CMK (cell line): ENCODE results near the gene FAAH.

ENCODE experiments used
- DNase-seq: peaks from one replicate; pipeline ENCODE4 v3.0.0-alpha.2; 2010; ENCODE audit warnings: low read depth

The FAAH gene

DNA sequence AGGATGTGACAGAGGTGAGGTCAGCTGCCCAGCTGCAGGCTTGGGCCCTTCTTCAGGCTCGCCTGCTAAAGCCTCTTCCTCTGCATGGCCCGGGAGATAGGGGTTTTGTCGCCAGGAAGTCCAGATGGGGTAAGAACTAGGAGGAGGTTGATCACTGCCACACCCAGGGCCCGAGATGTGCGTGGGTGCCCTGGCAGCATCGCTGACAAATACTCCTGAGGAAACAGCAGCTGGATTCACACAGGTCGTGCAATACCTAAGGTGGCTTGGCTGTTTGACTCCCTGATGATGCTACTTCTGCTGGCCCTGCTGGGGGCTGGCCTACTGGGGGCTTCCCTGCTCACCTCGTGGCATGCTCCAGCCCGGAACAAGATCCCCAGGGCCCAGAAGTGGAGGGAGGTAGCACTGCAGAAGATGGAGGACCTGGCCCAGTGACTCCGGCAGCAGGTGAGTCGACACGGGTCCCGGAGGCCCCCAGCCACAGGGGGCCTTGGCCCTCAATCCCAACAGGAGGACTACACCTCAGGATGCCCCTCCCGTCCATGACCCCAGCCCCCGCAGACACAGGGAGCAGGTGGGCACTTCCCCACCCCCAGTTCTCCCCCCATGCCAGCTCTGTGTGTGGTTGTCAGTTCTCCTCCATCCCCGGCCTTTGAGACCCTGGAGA, 29.6 kb downstream of the FAAH start:
- no peak for DNase-seq

DNA sequence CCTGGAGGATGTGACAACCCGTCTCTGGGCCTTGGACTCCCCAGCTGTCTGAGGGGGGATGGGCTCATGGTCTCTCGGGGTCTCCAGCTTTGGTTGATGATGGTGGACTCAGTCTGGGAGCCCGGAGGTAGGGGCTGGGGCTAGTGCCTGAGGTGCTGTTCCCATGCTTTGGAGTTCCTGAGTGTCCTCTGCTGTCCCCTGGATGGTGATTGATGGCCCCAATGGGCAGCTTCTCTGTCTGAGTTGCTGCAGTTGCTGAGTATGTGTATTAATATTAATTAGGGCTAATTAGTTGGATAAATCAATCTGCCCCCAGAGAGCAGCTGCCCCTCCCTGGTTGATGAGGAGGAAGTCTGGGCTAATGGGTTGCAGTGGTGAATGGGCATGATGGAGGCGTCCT, 30.6 kb downstream of the FAAH start:
- DNase-seq, result no peak

DNA sequence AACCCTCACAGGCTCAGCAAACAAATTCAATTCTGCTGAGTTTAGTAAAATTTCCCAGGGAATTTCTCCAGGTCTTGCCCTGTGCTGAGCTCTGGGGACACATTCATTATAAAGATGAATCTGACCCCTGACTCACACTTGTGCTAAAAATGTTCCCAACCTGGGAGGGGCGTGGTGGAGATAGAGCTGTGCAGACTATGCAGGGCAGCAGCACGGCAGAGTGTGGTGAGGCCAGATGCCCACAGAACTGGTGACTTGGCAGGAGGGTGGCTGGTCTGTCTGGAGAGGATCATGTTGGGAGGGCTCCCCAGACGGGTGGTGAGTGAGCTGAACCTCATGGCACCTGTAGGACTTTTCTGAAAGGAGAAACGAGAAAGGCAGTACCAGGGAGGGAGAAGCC, 31.6 kb downstream of the FAAH start:
- DNase-seq, result no peak

DNA sequence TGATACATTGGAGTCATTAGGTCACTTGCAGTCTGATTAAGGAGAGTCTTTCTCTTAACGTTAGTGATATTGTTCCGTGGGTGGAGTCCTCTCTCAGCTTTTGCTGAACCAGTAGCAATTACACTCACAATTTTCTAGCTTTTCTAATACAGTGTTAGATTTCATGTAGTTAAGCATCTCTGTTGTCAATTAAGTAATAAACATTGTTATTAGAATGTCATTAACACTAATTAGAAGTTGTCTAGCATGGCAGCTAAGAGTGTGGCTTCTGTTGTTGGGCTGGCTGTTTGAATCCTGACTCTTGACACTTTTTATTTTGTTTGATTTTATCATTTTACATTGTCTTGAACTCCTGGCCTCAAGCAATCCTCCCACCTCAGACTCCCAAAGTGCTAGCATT, 33.4 kb downstream of the FAAH start:
- DNase-seq, result no peak

DNA sequence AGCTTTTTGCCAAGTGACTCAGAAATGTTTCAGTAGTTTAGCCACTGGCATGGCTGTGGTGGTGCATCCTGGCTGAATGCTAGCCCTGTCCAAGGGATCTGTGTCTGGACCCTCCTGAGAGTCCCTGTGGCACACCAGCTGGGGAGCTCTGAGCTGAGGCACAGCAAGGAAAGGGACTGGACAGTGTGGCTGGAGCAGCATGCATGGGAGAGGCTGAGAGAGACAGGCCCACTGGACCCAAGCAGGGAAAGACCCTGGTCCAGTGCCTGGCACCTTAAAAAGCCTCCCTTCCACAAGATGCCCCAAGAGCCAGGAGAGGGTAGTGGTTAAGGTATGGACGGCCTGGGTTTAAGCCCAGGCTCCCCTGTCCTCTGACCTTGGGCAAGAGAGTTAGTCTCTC, 35.3 kb downstream of the FAAH start:
- DNase-seq, result no peak

DNA sequence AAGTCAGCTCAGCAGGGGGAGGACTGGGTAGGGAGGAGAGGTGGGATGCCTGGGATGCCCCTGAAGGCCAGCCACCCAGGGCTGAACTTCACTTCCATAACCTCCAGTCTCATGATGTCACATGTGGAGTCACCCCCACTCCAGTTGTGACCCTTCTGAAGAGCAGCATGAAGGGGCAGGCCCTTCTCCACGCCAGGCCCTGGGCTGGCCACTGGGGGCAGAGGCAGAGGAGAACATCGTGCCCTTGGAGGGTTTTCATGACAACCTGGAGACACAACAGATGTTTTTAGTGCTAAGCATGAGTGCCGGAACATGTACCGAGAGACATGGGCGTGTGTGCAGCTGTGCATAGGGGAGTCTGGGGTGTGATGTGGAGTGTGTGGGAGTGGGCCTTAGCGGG, 37.6 kb downstream of the FAAH start:
- DNase-seq, result no peak

DNA sequence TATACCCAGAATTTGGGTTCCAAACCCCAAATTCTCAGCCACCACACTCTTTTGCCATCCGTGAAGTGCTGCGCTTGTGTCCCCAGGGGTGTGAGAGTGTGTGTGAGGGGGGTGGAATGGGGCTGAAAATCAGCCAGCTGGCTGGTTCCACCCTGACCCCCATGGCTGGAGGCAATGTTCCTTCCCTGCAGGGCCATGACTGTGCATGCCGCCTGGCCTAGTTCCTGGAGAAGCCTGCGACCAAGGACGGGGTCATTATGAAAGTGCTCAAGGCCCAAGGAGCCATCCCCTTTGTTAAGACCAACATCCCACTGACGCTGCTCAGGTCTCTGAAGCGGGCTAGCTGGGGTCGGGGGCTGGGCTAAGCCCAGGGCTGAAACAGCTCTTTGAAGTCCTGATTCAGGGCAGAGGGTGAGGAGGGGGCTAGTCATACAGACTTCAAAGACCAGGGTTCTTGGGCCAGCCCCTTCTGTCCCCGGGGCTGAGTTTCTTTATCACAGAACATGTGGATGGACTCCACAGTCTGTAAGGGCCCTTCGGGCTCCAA, 38.7 kb downstream of the FAAH start:
- no peak for DNase-seq

DNA sequence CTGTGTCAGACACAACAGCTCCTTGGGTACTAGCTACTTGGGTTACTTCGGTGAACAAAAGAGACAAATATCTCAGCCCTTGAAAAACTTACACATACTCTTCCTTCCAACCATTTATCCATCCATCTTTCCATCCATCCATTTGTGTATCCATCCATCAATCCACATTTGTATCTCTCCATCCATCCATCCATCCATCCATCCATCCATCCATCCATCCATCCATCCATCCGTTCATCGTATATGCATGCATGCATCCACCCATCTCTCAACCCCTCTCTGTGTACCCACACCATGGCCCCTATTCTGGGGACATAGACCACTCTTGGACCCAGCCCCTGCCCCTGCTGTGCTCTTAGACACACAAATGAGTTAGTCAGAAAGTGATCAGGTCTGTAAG, 40.2 kb downstream of the FAAH start:
- no peak for DNase-seq

DNA sequence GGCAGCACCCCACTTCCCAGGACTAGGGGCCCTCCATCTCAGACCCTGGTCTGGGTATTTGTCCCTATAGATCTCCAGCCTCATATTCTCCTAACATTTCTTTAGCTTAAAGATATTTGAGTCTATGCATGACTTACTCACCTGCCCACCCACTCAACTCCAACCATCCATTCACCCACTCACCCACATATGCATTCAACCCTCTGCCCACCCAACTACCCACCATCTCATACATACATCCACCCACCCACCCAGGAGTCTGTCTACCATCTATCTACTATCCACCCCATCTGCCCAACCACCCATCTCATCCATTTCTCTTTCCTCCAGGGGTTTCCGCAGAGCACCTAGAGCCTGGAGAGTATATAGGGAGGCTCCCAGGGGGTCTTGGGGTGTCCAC, 42.7 kb downstream of the FAAH start:
- DNase-seq, result no peak

DNA sequence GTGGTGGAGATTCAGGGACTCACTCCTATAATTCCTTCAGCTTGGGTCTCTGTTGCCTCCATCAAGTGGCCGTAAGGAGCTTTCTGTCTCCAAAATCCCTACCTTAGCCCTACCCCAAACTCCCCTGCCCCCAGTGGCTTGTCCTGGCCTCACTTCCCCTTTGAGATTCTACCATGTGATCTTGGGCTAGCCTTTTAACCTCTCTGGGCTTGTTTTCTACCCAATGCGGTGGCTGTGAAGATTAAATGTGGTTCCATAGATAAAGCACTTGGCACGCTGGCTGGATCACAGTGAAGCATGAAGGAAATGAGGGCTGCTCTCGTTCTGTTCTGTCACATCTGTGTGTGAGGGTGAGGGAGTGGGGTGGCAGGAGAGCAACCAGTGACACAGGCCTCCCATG, 43.6 kb downstream of the FAAH start:
- DNase-seq, result peak; percentile 81

DNA sequence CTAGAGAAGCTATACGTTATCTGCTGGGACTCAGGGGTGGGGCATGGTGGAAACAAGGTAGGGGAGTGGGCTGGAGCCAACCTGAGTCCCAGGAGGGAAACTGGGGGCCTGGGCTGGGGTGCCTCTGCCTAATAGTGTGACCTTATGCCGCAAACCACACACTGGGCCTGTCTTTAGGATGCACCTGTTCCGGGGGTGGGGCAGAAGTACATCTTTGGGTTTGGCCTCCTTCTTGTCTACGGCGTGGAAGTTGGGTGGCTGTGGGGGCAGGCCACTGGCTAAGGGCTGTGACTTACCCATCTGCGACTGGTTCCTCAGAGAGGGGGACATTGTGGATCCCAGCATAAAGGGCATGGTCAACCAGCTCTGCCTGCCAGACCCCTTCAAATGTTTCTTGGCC, 44.2 kb downstream of the FAAH start:
- no peak for DNase-seq

DNA sequence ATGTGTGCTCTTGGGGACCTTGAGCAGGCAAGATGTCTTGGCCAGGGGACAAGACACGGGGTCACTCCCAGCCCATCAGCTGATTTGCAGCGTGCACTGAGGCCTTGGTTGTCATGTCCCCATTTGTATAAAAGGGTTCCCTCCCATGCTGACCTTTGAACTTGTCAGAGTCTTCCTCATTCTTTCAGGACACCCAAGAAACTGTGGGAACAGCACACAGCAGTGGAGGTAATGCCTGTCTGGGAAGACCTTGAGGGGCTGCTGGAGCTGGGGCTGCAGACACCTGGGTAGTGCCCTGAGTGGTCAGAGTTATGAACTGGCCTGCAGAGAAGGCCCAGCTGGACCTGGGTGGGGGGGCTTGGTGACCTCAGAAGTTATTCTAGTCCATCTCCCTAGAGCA, 46.4 kb downstream of the FAAH start:
- no peak for DNase-seq

DNA sequence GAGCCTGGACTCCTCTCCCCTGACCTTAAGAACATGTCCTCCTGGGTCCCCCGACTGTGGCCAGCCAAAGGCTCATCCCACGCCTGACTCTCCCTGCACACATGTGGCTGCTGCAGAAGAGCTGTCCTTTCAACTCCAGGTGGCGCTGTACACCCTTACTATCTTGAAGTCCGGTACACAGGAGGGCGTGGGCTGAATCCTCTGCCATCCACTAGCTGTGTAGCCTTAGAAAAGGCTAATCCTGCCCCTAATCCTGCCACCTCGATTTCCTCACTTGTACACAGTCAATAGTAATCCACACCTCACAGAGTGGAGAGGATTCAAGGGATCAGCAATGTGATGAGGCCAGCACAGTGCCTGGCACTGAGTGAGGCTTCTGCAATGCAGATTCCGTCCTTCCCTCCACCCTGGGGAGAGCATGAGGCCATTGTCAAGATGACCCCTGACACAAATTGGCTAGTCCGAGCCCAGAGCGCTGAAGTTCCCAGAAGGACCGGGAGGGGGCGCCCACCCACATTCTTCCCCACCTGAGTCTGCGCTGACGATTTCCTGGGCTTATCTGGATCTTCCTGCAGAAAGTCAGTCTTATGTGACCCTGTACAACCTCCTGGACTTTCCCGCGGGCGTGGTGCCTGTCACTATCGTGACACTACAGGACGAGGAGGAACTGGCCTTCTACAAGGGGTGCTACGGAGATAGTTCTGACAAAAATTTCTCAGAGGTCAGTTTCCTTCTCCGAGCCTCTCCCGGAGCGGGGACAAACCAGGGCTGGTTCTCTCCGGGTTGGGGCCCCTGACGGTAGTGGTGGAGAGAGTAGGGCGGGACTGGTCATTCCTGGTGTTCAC, 48.4 kb downstream of the FAAH start:
- peak; percentile 87 for DNase-seq

DNA sequence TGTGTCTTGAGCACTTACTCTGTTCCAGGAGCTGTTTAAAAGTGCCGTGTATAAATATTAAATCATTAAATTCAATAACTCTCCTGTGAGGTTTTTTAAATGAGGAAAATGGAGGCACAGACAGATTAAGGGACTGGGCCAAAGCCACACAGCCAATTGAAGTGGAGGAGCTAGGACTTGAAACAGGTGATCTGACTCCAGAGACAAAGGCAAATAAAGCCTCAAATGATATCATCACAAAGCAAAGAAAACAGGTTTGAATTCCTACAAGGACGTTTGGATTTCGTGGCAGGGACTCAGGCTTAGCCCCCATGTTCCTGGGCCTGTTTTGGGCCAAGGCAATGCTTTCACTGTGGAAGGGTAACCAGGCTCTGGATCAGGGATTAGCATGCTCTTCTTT, 50.3 kb downstream of the FAAH start:
- DNase-seq, result no peak

DNA sequence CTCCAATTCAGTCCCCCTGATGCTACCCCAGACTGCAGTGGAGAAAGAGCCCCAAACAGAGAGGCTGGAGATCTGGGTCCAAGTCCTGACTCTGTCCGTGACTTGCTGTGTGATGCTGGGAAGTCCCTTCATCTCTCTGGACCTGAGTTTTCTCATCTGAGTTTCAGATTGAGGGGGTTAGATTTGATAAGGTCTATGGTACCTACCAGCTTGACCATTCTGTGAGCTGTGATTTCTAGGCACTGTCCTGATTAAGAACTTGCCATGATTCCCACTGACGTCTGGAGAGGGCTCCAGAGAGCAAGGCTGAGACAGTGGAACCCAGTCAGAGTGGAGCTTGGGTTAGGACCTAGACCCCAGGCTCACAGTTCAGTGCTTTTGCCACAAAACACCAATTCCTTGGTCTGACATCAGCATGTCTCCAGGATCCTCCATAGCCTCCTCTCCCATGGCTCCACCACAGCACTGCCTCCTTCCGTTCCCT, 51.7 kb downstream of the FAAH start:
- DNase-seq, result no peak

DNA sequence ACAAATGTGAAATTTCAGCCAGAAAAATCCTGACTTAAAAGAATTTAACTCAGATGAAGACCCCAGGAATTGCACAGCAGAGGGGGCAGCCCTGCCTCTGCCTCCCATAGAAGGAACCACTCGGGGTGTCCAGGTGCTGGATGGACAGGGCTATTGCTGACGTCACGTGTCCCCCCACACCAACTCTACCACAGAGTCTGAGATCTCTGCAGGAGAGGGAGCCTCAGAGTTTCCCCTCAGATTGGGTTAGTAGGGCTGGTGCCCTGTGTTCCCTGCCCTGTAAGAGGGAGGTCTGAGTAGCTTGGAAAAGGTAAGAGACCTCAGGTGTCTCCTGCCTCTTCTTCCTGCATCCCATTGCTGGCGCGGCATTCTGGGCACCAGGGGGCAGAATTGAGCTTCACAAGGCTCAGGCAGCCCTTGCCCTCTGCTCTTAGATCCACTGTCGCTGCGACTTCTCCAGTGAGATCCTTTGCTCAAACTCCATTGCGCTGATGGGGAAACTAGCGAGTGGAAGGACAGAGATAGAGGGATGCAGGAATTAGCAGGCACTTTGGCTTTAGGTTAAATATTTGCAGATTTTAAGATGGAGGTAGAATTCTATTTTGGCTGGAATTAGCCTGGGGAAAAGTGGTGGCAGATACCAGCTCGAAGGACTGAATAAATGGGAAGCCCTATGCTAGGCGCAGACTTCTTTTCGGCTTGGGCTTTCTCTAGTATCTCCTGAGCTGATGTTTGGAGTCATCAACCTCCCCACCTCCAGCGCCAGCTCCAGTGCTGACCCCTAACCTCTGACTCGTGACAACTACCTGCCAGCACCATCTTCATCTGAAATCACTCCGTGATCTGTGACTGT, 52.8 kb downstream of the FAAH start:
- DNase-seq, result no peak

DNA sequence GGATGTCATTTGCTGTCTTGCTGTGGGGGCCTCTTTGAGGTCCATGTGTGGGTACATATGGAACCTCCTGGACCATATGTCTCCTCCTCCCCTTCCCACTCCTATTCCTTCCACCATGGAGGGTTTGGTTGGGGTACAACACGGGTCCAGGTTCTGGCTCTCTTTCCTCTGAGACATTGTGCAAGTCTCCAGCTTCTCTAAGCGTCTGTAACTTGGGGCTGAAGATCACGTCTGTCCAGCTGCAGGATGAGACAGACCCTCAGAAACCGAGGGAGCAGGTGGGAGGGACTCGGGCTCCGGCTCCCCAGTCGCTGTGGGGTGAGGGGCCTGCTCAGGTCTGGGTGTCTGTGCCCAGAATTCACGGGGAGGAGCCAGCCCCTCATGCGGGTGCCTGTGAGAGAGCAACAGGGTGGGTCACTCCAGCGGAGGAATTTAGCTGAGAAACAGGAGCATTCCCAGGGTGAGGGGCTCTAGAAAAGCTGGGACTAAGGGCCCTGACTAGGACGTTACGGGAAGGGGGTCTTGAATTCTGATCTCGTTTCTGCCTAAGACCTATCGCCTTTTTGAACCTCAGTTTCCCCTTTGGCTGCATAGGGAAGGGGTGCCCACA, 53.5 kb downstream of the FAAH start:
- DNase-seq, result no peak

DNA sequence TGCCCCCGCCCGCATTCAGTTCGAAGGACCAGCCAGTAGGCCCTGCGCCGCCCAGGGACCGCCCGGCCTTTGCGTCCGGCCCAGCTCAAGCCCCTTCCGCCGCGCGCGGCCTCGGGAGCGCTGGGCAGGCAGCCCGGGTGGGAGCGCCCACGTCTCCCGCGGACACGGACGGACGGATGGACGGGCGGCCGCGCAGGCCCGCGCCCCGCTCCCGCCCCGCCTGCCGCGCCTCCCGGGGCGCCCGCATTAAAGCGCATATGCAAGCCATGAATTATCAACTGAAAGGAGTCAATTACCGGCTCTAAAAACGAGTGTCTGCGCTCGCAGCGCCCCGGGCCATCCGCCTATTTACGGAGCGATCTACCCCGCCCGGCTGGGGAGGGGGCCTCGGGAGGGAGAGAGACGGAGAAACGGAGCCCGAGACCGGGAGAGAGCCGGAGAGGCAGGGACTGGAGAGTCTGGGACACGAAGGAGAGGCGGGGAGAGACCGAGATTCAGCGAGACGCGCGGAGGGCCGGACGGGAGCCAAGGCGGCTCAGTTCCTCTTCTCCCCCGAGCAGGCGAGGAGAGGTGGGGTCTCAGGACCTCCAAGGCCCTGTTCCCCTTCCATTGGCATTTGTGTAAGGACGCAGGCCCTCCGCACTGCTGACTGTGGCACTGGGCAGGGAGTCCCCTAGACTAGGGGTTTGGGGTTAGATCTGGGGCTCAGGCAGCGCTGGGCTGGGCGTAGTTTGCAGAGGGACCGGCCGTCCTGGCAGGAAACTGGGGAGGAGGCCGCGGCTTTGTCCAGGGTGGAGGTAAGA, 54.2 kb downstream of the FAAH start:
- DNase-seq, result no peak

DNA sequence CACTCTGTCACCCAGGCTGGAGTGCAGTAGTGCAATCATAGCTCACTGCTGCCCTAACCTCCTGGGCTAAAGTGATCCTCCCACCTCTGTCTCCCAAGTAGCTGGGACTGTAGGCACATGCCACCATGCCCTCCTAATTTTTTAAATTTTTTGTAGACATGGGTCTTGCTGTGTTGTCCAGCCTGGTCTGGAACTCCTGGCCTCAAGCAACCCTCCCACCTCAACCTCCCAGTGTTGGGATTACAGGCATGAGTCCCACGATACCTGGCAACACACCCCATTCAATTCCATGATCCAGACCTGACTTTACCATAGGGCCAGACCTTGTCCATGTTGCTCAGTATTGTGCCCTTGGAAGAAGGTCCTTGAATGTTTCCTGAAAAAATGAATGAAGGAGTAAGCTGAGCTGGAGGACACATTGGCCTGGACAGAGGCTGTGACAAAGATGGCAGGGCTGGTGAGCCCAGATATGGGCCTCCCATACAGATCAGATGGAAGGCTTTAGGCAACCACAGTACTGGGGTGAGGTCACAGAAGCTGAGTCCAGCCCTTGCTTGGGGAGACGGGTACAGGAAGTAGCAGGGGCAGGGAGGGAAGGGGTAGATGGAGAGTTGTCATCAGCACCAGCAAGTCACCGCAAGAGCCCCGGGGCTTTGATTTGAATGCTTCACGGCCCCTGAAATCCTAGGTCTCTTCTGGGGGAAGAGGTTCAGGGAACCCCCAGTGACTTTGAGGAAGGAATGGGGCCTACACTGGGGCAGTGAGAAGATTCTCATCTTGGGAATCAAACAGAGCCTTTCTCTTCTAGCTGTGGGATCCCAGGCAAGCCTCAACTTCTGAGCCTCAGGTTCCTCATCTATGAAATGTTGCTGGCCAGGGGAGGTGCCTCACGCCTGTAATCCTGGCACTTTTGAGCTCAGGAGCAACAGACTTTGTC, 55.4 kb downstream of the FAAH start:
- no peak for DNase-seq

DNA sequence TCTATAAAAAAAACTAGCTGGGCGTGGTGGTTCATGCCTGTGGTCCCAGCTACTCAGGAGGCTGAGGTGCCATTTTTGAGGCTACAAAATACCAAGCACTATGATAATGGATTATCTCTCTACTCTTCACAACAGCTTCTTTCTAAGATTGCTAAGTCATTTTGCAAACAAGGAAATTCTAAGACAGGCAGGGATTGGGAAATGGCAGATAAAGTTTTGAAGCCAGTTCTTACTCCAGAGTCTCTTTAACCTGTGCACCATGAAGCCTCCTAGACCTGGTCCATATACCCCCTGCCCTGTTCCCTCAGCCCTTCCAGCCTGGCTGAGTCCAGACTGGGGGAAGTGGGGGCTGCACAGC, 56.0 kb downstream of the FAAH start:
- no peak for DNase-seq
